ENCODE measurements around the gene IQSEC2. TPM values are rescaled to one million over a fixed set of nuclear protein-coding genes. Genes with fewer than 3 reads are reported as not detected.

IQSEC2 gene
- total and polyA plus RNA-seq, 10 donors = 5.2 to 15.7 (median 8.5) TPM

GRCh38 chrX:53242310-53242709 lies 39.1 kb downstream of the IQSEC2 start:
- WGBS, 5 donors = 80 to 91% (median 88%) methylated on average over 4 of the region's 4 CpGs
- TF ChIP-seq CTCF (IDR thresholded peaks at IDR 0.05 in 8 of 11, conservative IDR thresholded peaks at IDR 0.05 in 3 of 11) = no peak
- TF ChIP-seq POLR2AphosphoS5 (IDR thresholded peaks at IDR 0.05) = no peak
- TF ChIP-seq POLR2A (IDR thresholded peaks at IDR 0.05) = no peak
- Histone ChIP-seq H3K4me1 (no peaks in the 10 kb centered on the region), H3K27ac (no peak overlapping the region), H3K9me3 (no peaks in the 10 kb centered on the region), H3K36me3 (peaks cover 0 to 4% (median 0%) of the 10 kb centered on the region in 6 donors), H3K27me3 (replicated peaks in 1 of 7) (peaks cover 0 to 9% (median 0%) of the 10 kb centered on the region in 7 donors), H3K4me3 (no peak overlapping the region)
- no peak for DNase-seq
- intact Hi-C loops (cut with DNase I; ENCODE audit: low total_unique reads) = no loop called here

DNA sequence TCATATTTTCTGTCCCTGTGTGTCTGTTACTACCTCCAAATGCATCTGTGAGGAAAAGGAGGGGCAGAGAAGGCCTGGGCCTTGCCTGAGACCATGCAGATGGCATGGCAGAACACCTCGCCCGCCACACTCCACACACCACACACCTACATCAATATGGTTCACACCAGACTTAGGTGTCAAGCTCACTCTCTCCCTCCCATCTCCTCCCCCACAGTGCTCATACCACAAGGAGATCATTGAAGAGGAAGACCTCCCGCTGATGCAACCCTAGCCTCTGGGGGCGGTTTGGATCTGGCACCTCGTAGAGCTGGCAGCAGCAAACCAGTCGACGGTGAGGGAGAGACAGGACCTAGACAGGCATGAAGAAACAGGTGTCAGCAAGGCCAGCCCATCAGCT lies 39.8 kb downstream of the IQSEC2 start:
- peaks cover 0 to 4% (median 0%) of the 10 kb centered on the region in 6 donors for H3K36me3 ChIP-seq
- 59 to 79% (median 73%) methylated on average over 6 to 7 of the region's 7 CpGs; no CpG with 5 or more reads in 1 of the 5 donors for WGBS, 5 donors
- no peak for TF ChIP-seq POLR2A (IDR thresholded peaks at IDR 0.05)

GRCh38 chrX:53239474-53239873 lies 41.9 kb downstream of the IQSEC2 start:
- no peaks in the 10 kb centered on the region for H3K27me3 ChIP-seq (replicated peaks in 1 of 7)
- TF ChIP-seq CTCF (IDR thresholded peaks at IDR 0.05 in 8 of 11, conservative IDR thresholded peaks at IDR 0.05 in 3 of 11) = peak in 1 of 11 experiments; percentile 32
- TF ChIP-seq POLR2A (IDR thresholded peaks at IDR 0.05) = no peak
- 70 to 90% (median 73%) methylated on average over 2 to 6 of the region's 6 CpGs for WGBS, 5 donors
- H3K36me3 ChIP-seq = peaks cover 0 to 4% (median 0%) of the 10 kb centered on the region in 6 donors
- intact Hi-C loops (cut with DNase I; ENCODE audit: low total_unique reads) = no loop called here
- peak; percentile 63 for DNase-seq
- H3K27ac ChIP-seq = no peak overlapping the region
- no peaks in the 10 kb centered on the region for H3K4me1 ChIP-seq
- H3K9me3 ChIP-seq = no peaks in the 10 kb centered on the region
- no peak overlapping the region for H3K4me3 ChIP-seq

More for the DNA sequence above, 39.8 kb downstream of the IQSEC2 start:
- DNase-seq = peak; percentile 67
- intact Hi-C loops (cut with DNase I; ENCODE audit: low total_unique reads) = no loop called here
- Histone ChIP-seq H3K4me1 (no peaks in the 10 kb centered on the region), H3K4me3 (no peak overlapping the region), H3K27me3 (replicated peaks in 1 of 7) (peaks cover 0 to 9% (median 0%) of the 10 kb centered on the region in 7 donors), H3K27ac (no peak overlapping the region), H3K9me3 (no peaks in the 10 kb centered on the region)

GRCh38 chrX:53237056-53237455 lies 44.3 kb downstream of the IQSEC2 start:
- no peaks in the 10 kb centered on the region for H3K9me3 ChIP-seq
- peak; percentile 32 for DNase-seq
- WGBS, 5 donors = 72 to 100% (median 83%) methylated on average over 6 to 10 of the region's 10 CpGs
- TF ChIP-seq POLR2AphosphoS5 (IDR thresholded peaks at IDR 0.05) (no peak), POLR2A (IDR thresholded peaks at IDR 0.05) (no peak), CTCF (IDR thresholded peaks at IDR 0.05 in 8 of 11, conservative IDR thresholded peaks at IDR 0.05 in 3 of 11) (no peak)
- no peak overlapping the region for H3K4me3 ChIP-seq
- no peak overlapping the region for H3K27ac ChIP-seq
- H3K36me3 ChIP-seq = no peaks in the 10 kb centered on the region
- H3K27me3 ChIP-seq (replicated peaks in 1 of 7) = peaks cover 0 to 3% (median 0%) of the 10 kb centered on the region in 7 donors
- intact Hi-C loops (cut with DNase I; ENCODE audit: low total_unique reads) = no loop called here
- H3K4me1 ChIP-seq = no peaks in the 10 kb centered on the region
